ENCODE results near the gene PEAK1. TPM values are rescaled to one million over a fixed set of nuclear protein-coding genes. Genes with fewer than 3 reads are reported as not detected.

PEAK1 gene
- total and polyA plus RNA-seq, 2 experiments from 2014 or later: 7.8 to 34.1 TPM

DNA sequence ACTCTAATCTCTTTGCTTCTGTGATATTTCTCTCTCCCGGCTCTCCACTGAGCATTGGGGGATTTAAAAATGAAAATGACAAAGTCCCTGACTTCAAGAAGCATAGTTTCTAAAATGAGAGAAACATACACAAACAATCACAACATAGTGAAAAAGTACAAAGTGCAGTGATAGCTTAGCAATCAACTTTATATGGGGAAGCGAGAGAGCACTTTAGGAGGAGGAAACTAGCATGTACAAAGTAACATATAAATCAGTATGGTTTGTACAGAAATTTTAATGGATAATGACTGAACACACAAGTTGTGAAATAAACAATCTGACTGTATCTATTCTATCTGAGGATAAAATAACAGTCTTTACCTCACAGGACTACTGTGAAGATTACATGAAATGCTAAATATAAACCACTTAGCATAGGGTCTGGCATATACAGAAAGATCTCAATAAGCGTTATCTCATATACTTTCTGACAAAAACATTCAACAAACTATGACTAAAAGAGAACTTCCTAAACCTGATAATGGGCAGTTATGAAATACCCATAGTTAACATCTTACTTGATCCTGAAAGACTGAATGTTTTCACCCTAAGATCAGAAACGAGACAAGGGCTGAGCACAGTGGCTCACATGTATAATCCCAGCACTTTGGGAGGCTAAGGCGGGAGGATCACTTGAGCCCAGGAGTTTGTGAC lies 61.2 kb downstream of the PEAK1 start (continued):
- TF ChIP-seq ZNF462 (CRISPR knock-in tag; IDR thresholded peaks at IDR 0.05) (no peak), ZNF114 (CRISPR knock-in tag; IDR thresholded peaks at IDR 0.05) (no peak), CREB1 (CRISPR knock-in tag; IDR thresholded peaks at IDR 0.05; ENCODE audit: low read depth) (no peak), POLR2AphosphoS5 (IDR thresholded peaks at IDR 0.05; ENCODE audit: low read depth) (no peak), JUNB (IDR thresholded peaks at IDR 0.05; ENCODE audit: unreplicated experiment) (no peak), NANOG (IDR thresholded peaks at IDR 0.05; ENCODE audit: borderline replicate concordance) (no peak)
- TF ChIP-seq, protein P1, sequence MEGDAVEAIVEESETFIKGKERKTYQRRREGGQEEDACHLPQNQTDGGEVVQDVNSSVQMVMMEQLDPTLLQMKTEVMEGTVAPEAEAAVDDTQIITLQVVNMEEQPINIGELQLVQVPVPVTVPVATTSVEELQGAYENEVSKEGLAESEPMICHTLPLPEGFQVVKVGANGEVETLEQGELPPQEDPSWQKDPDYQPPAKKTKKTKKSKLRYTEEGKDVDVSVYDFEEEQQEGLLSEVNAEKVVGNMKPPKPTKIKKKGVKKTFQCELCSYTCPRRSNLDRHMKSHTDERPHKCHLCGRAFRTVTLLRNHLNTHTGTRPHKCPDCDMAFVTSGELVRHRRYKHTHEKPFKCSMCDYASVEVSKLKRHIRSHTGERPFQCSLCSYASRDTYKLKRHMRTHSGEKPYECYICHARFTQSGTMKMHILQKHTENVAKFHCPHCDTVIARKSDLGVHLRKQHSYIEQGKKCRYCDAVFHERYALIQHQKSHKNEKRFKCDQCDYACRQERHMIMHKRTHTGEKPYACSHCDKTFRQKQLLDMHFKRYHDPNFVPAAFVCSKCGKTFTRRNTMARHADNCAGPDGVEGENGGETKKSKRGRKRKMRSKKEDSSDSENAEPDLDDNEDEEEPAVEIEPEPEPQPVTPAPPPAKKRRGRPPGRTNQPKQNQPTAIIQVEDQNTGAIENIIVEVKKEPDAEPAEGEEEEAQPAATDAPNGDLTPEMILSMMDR (conservative IDR thresholded peaks at IDR 0.05; ENCODE audit: low read depth in 2 of 2): no peak

DNA sequence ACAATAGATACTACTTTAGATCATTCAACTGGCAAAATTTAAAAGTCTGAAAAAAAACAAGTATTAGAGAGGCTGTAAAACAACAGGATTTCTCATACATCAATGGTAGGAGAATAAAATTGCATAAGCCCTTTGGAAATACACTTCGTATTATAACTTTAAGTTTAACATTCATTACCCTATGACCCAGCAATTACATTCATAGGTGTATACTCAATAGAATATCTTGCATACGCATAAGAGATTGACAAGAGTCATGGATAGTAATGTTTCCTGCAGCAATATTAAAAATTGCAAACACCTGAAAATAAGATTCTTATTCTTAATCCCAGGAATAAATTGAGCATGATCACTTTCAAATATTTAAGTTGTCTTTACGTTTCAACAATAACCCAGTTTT lies 63.6 kb downstream of the PEAK1 start:
- H3K79me2 ChIP-seq (replicated peaks; ENCODE audit: insufficient read depth): peaks cover 18% of the 10 kb centered on the region
- ATAC-seq: no peak
- no peak for TF ChIP-seq STAT1 (IDR thresholded peaks at IDR 0.05; ENCODE audit: unreplicated experiment)
- no peak for TF ChIP-seq ZNF114 (CRISPR knock-in tag; IDR thresholded peaks at IDR 0.05)
- no peak for TF ChIP-seq JUNB (IDR thresholded peaks at IDR 0.05; ENCODE audit: unreplicated experiment)
- TF ChIP-seq NANOG (IDR thresholded peaks at IDR 0.05; ENCODE audit: borderline replicate concordance): no peak
- TF ChIP-seq EZH2phosphoT487 (IDR thresholded peaks at IDR 0.05; ENCODE audit: unreplicated experiment): no peak
- TF ChIP-seq ETS1 (IDR thresholded peaks at IDR 0.05): no peak
- no peak for TF ChIP-seq CREB1 (CRISPR knock-in tag; IDR thresholded peaks at IDR 0.05; ENCODE audit: low read depth)
- no peak for TF ChIP-seq REST (IDR thresholded peaks at IDR 0.05; ENCODE audit: unreplicated experiment)

More for the DNA sequence above, 63.6 kb downstream of the PEAK1 start:
- Mint-ChIP-seq H3K4me3 (no peak overlapping the region), H3K4me1 (peaks cover 6% of the 10 kb centered on the region; the same call in 2 of the 3 replicates), H3K27me3 (ENCODE audit: insufficient read depth, low read depth, poor library complexity) (no peaks in the 10 kb centered on the region), H3K9me3 (no peaks in the 10 kb centered on the region), H3K36me3 (ENCODE audit: low read depth) (no peaks in the 10 kb centered on the region), H3K27ac (no peak overlapping the region)
- Histone ChIP-seq H3K4me3 (no peak overlapping the region), H3K9me2 (ENCODE audit: insufficient read depth) (no peaks in the 10 kb centered on the region), H3K27ac (ENCODE audit: low read depth) (no peak overlapping the region), H2AFZ (no peak overlapping the region), H3K4me1 (ENCODE audit: insufficient read depth) (peaks cover 5% of the 10 kb centered on the region), H3K4me2 (no peak overlapping the region), H3K36me3 (ENCODE audit: insufficient read depth) (no peaks in the 10 kb centered on the region), H4K20me1 (replicated peaks; ENCODE audit: insufficient read depth) (no peaks in the 10 kb centered on the region; the same call in 1 of the 2 replicates), H3K27me3 (ENCODE audit: insufficient read depth) (no peaks in the 10 kb centered on the region), H3F3A (replicated peaks; ENCODE audit: low read depth) (no peaks in the 10 kb centered on the region)
- no peak for DNase-seq (ENCODE audit: low spot score)
